ENCODE results near the gene LRR1. TPM values are rescaled to one million over a fixed set of nuclear protein-coding genes. Genes with fewer than 3 reads are reported as not detected.

The LRR1 gene
- polyA plus RNA-seq, 1 experiment, result 12.8 TPM

GRCh38 chr14:49659526-49660455, 61.1 kb downstream of the LRR1 start:
- Histone ChIP-seq H3K27ac (ENCODE audit: low read depth, low read length) (no peak overlapping the region), H3K4me3 (ENCODE audit: low read depth, low read length) (no peak overlapping the region), H3K9me3 (ENCODE audit: control insufficient read depth, insufficient read depth, low read length) (no peaks in the 10 kb centered on the region), H3K27me3 (ENCODE audit: control insufficient read depth, insufficient read depth, low read length) (no peaks in the 10 kb centered on the region)
- DNase-seq (ENCODE audit: low read depth, low spot score), result no peak
- TF ChIP-seq, protein P1, sequence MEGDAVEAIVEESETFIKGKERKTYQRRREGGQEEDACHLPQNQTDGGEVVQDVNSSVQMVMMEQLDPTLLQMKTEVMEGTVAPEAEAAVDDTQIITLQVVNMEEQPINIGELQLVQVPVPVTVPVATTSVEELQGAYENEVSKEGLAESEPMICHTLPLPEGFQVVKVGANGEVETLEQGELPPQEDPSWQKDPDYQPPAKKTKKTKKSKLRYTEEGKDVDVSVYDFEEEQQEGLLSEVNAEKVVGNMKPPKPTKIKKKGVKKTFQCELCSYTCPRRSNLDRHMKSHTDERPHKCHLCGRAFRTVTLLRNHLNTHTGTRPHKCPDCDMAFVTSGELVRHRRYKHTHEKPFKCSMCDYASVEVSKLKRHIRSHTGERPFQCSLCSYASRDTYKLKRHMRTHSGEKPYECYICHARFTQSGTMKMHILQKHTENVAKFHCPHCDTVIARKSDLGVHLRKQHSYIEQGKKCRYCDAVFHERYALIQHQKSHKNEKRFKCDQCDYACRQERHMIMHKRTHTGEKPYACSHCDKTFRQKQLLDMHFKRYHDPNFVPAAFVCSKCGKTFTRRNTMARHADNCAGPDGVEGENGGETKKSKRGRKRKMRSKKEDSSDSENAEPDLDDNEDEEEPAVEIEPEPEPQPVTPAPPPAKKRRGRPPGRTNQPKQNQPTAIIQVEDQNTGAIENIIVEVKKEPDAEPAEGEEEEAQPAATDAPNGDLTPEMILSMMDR (IDR thresholded peaks at IDR 0.05; ENCODE audit: low read depth, low read length), result no peak
- CTCF ChIA-PET, result interaction anchor here (0.6 to 1.1 kb wide), 3 partner anchors 26 to 198 kb away, joined by 3 to 5 read pairs (median 3); no protein-coding TSS in a partner anchor
- POLR2A ChIA-PET, result no interaction called here

Small RNA genes lying within 50 kb of the gene (small RNA-seq; reads per million reads assigned to genes)
- gene AL139099.3 (ENCODE audit: insufficient read length, low read depth) (not detected), gene AL139099.4 (ENCODE audit: insufficient read length, low read depth) (not detected), gene RF00019 (ENCODE audit: insufficient read length, low read depth) (not detected), gene RNA5SP384 (ENCODE audit: insufficient read length, low read depth) (not detected)

Other genes with a start within 250 kb of the LRR1 start
- gene RPS29, start 12.6 kb upstream of the LRR1 start, polyA plus RNA-seq (2011; rRNA removed), result 3,597 and 3,950 TPM in 2 replicates
- 272 and 295 TPM in 2 replicates for gene RPL36AL, start 21.7 kb downstream of the LRR1 start, polyA plus RNA-seq (2011; rRNA removed)
- 47.5 and 54.7 TPM in 2 replicates for gene MGAT2, start 21.9 kb downstream of the LRR1 start, polyA plus RNA-seq (2011; rRNA removed)
- gene DNAAF2, start 36.3 kb downstream of the LRR1 start, polyA plus RNA-seq (2011; rRNA removed), result 6.6 and 9.1 TPM in 2 replicates
- gene POLE2, start 89.3 kb downstream of the LRR1 start, polyA plus RNA-seq (2011; rRNA removed), result 4.4 and 5.8 TPM in 2 replicates
- gene KLHDC1, start 94.2 kb downstream of the LRR1 start, polyA plus RNA-seq (2011; rRNA removed), result 0.63 and 1.2 TPM in 2 replicates
- gene KLHDC2, start 169.2 kb downstream of the LRR1 start, polyA plus RNA-seq (2011; rRNA removed), result 59.8 and 81.6 TPM in 2 replicates

Measured in AG04450 (cell line).